ENCODE data around the gene COL18A1. TPM values are rescaled to one million over a fixed set of nuclear protein-coding genes. Genes with fewer than 3 reads are reported as not detected.

The COL18A1 gene
- total and polyA plus RNA-seq, 2 donors (not counting 1 experiment from before 2014, with no cell fraction given): 15.6 to 24.7 TPM

GRCh38 chr21:45361033-45361997, 43.6 kb upstream of the COL18A1 start:
- POLR2A ChIA-PET: no interaction called here
- no peak overlapping the region for H3K9ac ChIP-seq (ENCODE audit: low read length)

More at GRCh38 chr21:45361033-45361997, 43.6 kb upstream of the COL18A1 start:
- Histone ChIP-seq H3K27me3 (replicated peaks in 1 of 4; ENCODE audit: control extremely low read depth in 1 of 4, control insufficient read depth in 3 of 4, insufficient read depth in 4 of 4, low read length in 3 of 4) (no peaks in the 10 kb centered on the region), H3K79me2 (ENCODE audit: control insufficient read depth, insufficient read depth, low read length) (no peaks in the 10 kb centered on the region), H3K4me2 (replicated peaks; ENCODE audit: low read depth, low read length, poor library complexity, severe bottlenecking) (no peak overlapping the region), H4K20me1 (ENCODE audit: control insufficient read depth, insufficient read depth, low read length, poor library complexity, severe bottlenecking) (no peaks in the 10 kb centered on the region), H3K9me3 (ENCODE audit: control extremely low read depth in 1 of 3, control insufficient read depth in 2 of 3, insufficient read depth in 1 of 3, low read length in 2 of 3) (no peaks in the 10 kb centered on the region), H3K4me1 (ENCODE audit: control insufficient read depth in 2 of 2, insufficient read depth in 2 of 2, low read length in 2 of 2) (no peaks in the 10 kb centered on the region), H3K4me3 (ENCODE audit: control extremely low read depth in 1 of 5, extremely low read depth in 1 of 5, insufficient read depth in 1 of 5, low read depth in 2 of 5, low read length in 4 of 5) (no peak overlapping the region), H3K36me3 (replicated peaks in 1 of 2; ENCODE audit: control extremely low read depth in 1 of 2, control insufficient read depth in 1 of 2, extremely low read depth in 1 of 2, insufficient read depth in 2 of 2, low read length in 1 of 2) (no peaks in the 10 kb centered on the region), H3K27ac (ENCODE audit: low read length in 2 of 2) (no peak overlapping the region), H2AFZ (ENCODE audit: insufficient read depth, low read depth, low read length, poor library complexity, severe bottlenecking) (no peak overlapping the region)
- no peak for TF ChIP-seq EZH2 (IDR thresholded peaks at IDR 0.05; ENCODE audit: borderline replicate concordance, insufficient read depth, low read depth, low read length, poor library complexity, severe bottlenecking)
- TF ChIP-seq, protein P1, sequence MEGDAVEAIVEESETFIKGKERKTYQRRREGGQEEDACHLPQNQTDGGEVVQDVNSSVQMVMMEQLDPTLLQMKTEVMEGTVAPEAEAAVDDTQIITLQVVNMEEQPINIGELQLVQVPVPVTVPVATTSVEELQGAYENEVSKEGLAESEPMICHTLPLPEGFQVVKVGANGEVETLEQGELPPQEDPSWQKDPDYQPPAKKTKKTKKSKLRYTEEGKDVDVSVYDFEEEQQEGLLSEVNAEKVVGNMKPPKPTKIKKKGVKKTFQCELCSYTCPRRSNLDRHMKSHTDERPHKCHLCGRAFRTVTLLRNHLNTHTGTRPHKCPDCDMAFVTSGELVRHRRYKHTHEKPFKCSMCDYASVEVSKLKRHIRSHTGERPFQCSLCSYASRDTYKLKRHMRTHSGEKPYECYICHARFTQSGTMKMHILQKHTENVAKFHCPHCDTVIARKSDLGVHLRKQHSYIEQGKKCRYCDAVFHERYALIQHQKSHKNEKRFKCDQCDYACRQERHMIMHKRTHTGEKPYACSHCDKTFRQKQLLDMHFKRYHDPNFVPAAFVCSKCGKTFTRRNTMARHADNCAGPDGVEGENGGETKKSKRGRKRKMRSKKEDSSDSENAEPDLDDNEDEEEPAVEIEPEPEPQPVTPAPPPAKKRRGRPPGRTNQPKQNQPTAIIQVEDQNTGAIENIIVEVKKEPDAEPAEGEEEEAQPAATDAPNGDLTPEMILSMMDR (IDR thresholded peaks at IDR 0.05): no peak
- no peaks in the 10 kb centered on the region for H3K9me3 Mint-ChIP-seq (ENCODE audit: insufficient read depth)
- H3K4me1 Mint-ChIP-seq: peaks cover 3% of the 10 kb centered on the region
- DNase-seq: no peak
- CTCF ChIA-PET: no interaction called here
- peaks cover 13% of the 10 kb centered on the region for H3K27me3 Mint-ChIP-seq
- no peak overlapping the region for H3K27ac Mint-ChIP-seq
- intact Hi-C loops (cut with micrococcal nuclease): no loop called here
- H3K4me3 Mint-ChIP-seq: no peak overlapping the region
- no peak for ATAC-seq (ENCODE audit: low read depth)
- 88% methylated on average over 27 of the region's 29 CpGs for WGBS (ENCODE audit: insufficient coverage)
